PC-3 (cell line): ENCODE measurements around the gene MS4A13. TPM values are rescaled to one million over a fixed set of nuclear protein-coding genes. Genes with fewer than 3 reads are reported as not detected.

Source experiments
- ATAC-seq: fragments of 200-7000 bp; cut with Tn5 transposase; 2 replicates; pipeline ENCODE4 v1.9.1; 2020; ENCODE audit warnings: mild to moderate bottlenecking, moderate library complexity
- BruUV-seq: library from RNA; stranded (reverse); fragments of 400-500 nt; replicated peaks from 2 replicates; lab custom pipeline; 2021; lab: Mats Ljungman, UMichigan
- CTCF ChIA-PET: fragments of 300-600 bp; sonication (Branson Sonifier 250); formaldehyde crosslinking; loops from one replicate; lab custom pipeline; 2022; ENCODE audit warnings: antibody characterized with exemption; lab: Charles Lee
- POLR2A ChIA-PET: fragments of 300-600 bp; sonication (Branson Sonifier 250); formaldehyde crosslinking; loops from one replicate; lab custom pipeline; 2022; ENCODE audit warnings: antibody characterized with exemption; ENCODE audit not compliant: unreplicated experiment; lab: Charles Lee
- DNase-seq: peaks from one replicate; pipeline ENCODE4 v3.0.0-alpha.2; 2015
- H2AFZ ChIP-seq: fragments of 300-600 bp; sonication (generic); 2 replicates; pipeline ENCODE4 v1.6.0; 2016; ENCODE audit warnings: antibody characterized with exemption, low read length
- H3F3A ChIP-seq: fragments of 300-600 bp; sonication (generic); one replicate; pipeline ENCODE4 v1.6.0; 2017; ENCODE audit warnings: antibody characterized with exemption, low read length, control low read depth, mild to moderate bottlenecking; ENCODE audit not compliant: unreplicated experiment
- H3K27ac ChIP-seq: fragments of 300-600 bp; sonication (generic); 2 replicates; pipeline ENCODE4 v1.5.1; 2016; ENCODE audit warnings: mild to moderate bottlenecking, low read length
- H3K27me3 ChIP-seq: fragments of 300-600 bp; sonication (generic); 2 replicates; pipeline ENCODE4 v1.6.1; 2016; ENCODE audit warnings: low read length, mixed read lengths
- H3K36me3 ChIP-seq: fragments of 300-600 bp; sonication (generic); 2 replicates; pipeline ENCODE4 v1.6.1; 2016; ENCODE audit warnings: low read depth, mixed run types, low read length, mixed read lengths
- H3K4me1 ChIP-seq: fragments of 300-600 bp; sonication (generic); 2 replicates; pipeline ENCODE4 v1.5.1; 2016; ENCODE audit warnings: low read length; ENCODE audit not compliant: insufficient read depth
- H3K4me2 ChIP-seq: fragments of 300-600 bp; sonication (generic); 2 replicates; pipeline ENCODE4 v1.6.0; 2016; ENCODE audit warnings: low read length
- H3K4me3 ChIP-seq: fragments of 300-600 bp; sonication (generic); 2 replicates; pipeline ENCODE4 v1.5.1; 2016; ENCODE audit warnings: mild to moderate bottlenecking, low read length, mixed read lengths
- H3K79me2 ChIP-seq: fragments of 300-600 bp; sonication (generic); 2 replicates; pipeline ENCODE4 v1.6.1; 2017; ENCODE audit warnings: low read length, mixed read lengths
- H3K9ac ChIP-seq: fragments of 300-600 bp; sonication (generic); 2 replicates; pipeline ENCODE4 v1.6.0; 2016; ENCODE audit warnings: mild to moderate bottlenecking, low read length
- H3K9me2 ChIP-seq: fragments of 300-600 bp; sonication (generic); replicated peaks from 2 replicates; pipeline ENCODE4 v1.6.1; 2016; ENCODE audit warnings: mixed run types, low read length, mixed read lengths
- H3K9me3 ChIP-seq: fragments of 300-600 bp; sonication (generic); 2 replicates; pipeline ENCODE4 v1.6.1; 2016; ENCODE audit warnings: low read length, mixed read lengths
- H4K20me1 ChIP-seq: fragments of 300-600 bp; sonication (generic); 2 replicates; pipeline ENCODE4 v1.6.1; 2016; ENCODE audit warnings: low read length, mixed read lengths
- CTCF ChIP-seq: fragments of 300-600 bp; sonication (generic); conservative IDR thresholded peaks from 2 replicates; pipeline ENCODE4 v1.5.1; 2017; ENCODE audit warnings: antibody characterized with exemption, low read depth, mild to moderate bottlenecking, low read length
- EZH2 ChIP-seq: fragments of 300-600 bp; sonication (generic); IDR thresholded peaks from one replicate; pipeline ENCODE4 v1.6.1; 2017; ENCODE audit warnings: antibody characterized with exemption, mild to moderate bottlenecking, low read length; ENCODE audit not compliant: unreplicated experiment
- EZH2phosphoT487 ChIP-seq: fragments of 300-600 bp; sonication (generic); IDR thresholded peaks from 2 replicates; pipeline ENCODE4 v1.6.1; 2018; ENCODE audit warnings: mild to moderate bottlenecking, antibody characterized with exemption, low read length, borderline replicate concordance
- intact Hi-C: fragments of 100-400 bp; cut with micrococcal nuclease; formaldehyde crosslinking; loops from 2 replicates; pipeline ENCODE4 v1.9.0; 2023
- total RNA-seq: library from RNA; depleted of rRNA; stranded (reverse); fragments of >200 nt; gene quantifications from 2 replicates; pipeline ENCODE4 v1.2.3, GENCODE V29; 2014; rRNA removed

The MS4A13 gene
- total RNA-seq, 1 experiment from 2014 or later = not detected

GRCh38 chr11:60570970-60571369 is 55.8 kb downstream of the MS4A13 start:
- Histone ChIP-seq H3K36me3 (no peaks in the 10 kb centered on the region), H3K9me2 (no peaks in the 10 kb centered on the region), H3K79me2 (no peaks in the 10 kb centered on the region), H3K4me2 (no peak overlapping the region), H3K27me3 (peaks cover 4% of the 10 kb centered on the region; the same call in 1 of the 2 replicates), H4K20me1 (no peaks in the 10 kb centered on the region), H2AFZ (no peak overlapping the region), H3K9me3 (no peaks in the 10 kb centered on the region; the same call in 1 of the 2 replicates), H3K4me1 (no peaks in the 10 kb centered on the region), H3K27ac (no peak overlapping the region), H3K9ac (no peak overlapping the region), H3K4me3 (no peak overlapping the region), H3F3A (no peaks in the 10 kb centered on the region)
- no TSS peak for BruUV-seq
- ATAC-seq = no peak
- CTCF ChIA-PET = no interaction called here
- POLR2A ChIA-PET = no interaction called here
- intact Hi-C loops = no loop called here
- no peak for TF ChIP-seq EZH2phosphoT487
- DNase-seq = no peak

- peak; percentile 34 for DNase-seq
- no peak for TF ChIP-seq EZH2
- TF ChIP-seq CTCF = peak; percentile 77
- H3K4me1 ChIP-seq = no peaks in the 10 kb centered on the region
- no peaks in the 10 kb centered on the region for H3K79me2 ChIP-seq
- H3K27ac ChIP-seq = no peak overlapping the region
- H3F3A ChIP-seq = no peaks in the 10 kb centered on the region
- intact Hi-C loops = no loop called here
- H3K36me3 ChIP-seq = no peaks in the 10 kb centered on the region
- no peaks in the 10 kb centered on the region for H3K9me2 ChIP-seq
- ChIA-PET CTCF (no interaction called here), POLR2A (interaction anchor here (0.7 kb wide), 1 partner anchor 739 kb away, joined by 3 read pairs; no protein-coding TSS in a partner anchor)
- H3K4me3 ChIP-seq = no peak overlapping the region
- no peak for ATAC-seq
- no peaks in the 10 kb centered on the region for H3K9me3 ChIP-seq
- no peak overlapping the region for H3K9ac ChIP-seq
- H3K4me2 ChIP-seq = no peak overlapping the region
- no TSS peak for BruUV-seq
- H4K20me1 ChIP-seq = no peaks in the 10 kb centered on the region
- H3K27me3 ChIP-seq = peaks cover 17% of the 10 kb centered on the region; the same call in 1 of the 2 replicates
- H2AFZ ChIP-seq = no peak overlapping the region
These were observed 74.4 kb downstream of the MS4A13 start for GRCh38 chr11:60589611-60590010.

Other genes with a start within 250 kb of the MS4A13 start
- not detected in 2 replicates for gene MS4A4A, start 234.7 kb upstream of the MS4A13 start, total RNA-seq
- gene MS4A6E, start 188.1 kb upstream of the MS4A13 start, total RNA-seq = not detected in 2 replicates
- 2.1 and 3.6 TPM in 2 replicates for gene MS4A7, start 136.9 kb upstream of the MS4A13 start, total RNA-seq
- gene MS4A14, start 118.9 kb upstream of the MS4A13 start, total RNA-seq = 0.07 and 0.29 TPM in 2 replicates
- gene MS4A5, start 85.8 kb upstream of the MS4A13 start, total RNA-seq = not detected in 2 replicates
- not detected in 2 replicates for gene MS4A1, start 59.5 kb upstream of the MS4A13 start, total RNA-seq
- gene MS4A12, start 22.6 kb upstream of the MS4A13 start, total RNA-seq = not detected in 2 replicates
- not detected in 2 replicates for gene MS4A8, start 184.2 kb downstream of the MS4A13 start, total RNA-seq
- not detected in 2 replicates for gene MS4A18, start 209.3 kb downstream of the MS4A13 start, total RNA-seq
- gene MS4A15, start 241.5 kb downstream of the MS4A13 start, total RNA-seq = not detected in 2 replicates